Hepatic stellate cell (primary cell): ENCODE measurements around the gene EGLN1.

Experiments
- DNase-seq: peaks from one replicate; pipeline ENCODE4 v3.0.0; 2011; ENCODE audit warnings: low spot score

Gene EGLN1

DNA sequence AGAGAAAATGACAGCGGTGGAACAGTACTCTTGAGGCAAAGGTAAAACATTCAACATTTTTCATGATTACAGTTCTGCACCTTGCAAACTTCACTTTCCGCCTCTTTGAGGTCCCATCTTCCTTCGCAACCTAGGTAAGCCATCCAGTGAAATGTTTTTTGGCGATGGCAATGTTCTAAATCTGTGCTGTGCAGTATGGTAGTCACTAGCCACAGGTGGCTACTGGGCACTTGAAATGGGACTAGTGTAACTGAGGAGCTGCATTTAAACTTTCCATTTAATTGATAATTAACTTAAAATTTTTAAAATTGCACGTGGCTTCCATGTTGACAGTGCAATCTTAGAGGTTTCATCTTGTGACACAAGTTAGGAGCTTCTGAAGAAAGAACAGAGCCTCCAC lies 97.4 kb downstream of the EGLN1 start:
- DNase-seq = no peak

DNA sequence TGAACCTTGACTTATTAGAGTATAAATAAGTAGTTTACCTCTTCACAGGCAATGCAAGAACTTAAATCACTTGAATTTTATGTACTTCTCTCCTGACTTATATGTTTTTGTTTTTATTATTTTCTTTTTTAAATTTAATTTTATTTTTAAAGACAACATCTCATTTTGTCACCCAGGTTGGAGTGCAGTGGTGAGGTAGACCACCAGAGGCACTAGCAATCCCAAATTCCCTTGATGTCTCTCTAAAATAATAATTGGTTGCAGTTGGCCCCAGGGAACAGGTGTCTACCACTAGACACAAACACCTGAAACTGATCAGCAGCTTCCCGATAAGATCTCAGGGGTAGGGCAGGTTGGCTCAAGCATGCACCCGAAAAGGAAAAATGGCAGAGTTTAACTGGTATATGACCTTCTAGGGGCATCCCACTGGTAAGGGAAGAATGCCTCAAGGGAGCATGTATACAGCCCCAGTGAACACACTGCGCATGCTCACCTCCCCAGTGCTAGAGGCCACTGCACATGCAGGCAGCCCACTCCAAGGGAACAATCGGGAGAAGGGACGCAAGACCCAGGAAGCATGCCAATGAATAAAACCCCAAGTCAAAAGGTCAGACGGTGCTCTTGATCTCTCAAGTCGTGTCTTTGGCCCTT lies 99.1 kb downstream of the EGLN1 start:
- DNase-seq = no peak

DNA sequence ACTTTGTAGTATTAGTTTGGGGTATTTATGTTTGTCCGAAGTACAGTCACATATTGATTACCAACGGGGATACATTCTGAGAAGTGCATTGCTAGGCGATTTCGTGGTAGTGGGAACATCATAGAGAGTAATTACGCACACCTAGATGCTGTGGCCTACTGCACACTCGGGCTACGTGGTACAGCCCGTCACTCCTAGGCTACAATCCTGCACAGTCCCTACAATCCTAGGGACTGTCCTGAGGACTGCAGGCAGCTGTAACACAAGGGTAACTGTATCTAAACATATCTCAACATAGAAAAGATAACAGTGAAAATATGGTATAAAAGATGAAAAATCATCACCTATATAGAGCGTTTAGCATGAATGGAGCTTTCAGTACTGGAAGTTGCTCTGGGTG lies 103.0 kb downstream of the EGLN1 start:
- no peak for DNase-seq

DNA sequence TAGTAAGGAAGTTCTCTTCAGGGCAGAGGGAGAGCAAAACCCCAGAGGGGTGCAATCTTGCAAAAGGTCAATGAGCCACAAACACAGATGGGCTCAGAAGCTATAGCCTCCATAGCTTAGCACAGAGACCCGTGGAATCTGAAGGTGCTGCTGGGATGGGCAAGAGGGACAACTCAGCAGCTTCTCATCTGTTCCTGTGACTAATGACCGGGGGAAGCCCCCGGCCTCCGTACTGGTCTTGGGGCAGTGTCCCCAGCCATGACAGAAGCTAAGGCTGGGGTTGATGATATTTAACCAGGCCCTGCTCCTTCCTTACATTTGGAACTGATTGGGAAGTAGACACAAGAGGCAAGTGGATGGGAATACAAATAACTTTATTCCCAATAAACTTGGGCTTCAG lies 103.5 kb downstream of the EGLN1 start:
- no peak for DNase-seq

DNA sequence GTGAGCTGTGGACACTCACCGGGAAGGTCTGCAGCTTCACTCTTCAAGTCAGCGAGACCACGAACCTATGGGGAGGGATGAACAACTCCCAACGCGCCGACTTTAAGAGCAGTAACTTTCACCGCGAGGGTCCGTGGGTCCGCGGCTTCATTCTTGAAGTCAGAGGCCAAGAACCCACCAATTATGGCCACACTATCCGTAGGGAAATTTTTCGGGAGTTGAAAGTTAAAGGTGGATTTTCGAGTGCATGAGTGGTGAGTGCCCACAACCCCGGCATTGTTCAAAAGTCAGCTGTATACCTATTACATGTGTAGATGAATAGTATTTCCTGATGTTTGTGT lies 104.1 kb downstream of the EGLN1 start:
- DNase-seq = no peak

DNA sequence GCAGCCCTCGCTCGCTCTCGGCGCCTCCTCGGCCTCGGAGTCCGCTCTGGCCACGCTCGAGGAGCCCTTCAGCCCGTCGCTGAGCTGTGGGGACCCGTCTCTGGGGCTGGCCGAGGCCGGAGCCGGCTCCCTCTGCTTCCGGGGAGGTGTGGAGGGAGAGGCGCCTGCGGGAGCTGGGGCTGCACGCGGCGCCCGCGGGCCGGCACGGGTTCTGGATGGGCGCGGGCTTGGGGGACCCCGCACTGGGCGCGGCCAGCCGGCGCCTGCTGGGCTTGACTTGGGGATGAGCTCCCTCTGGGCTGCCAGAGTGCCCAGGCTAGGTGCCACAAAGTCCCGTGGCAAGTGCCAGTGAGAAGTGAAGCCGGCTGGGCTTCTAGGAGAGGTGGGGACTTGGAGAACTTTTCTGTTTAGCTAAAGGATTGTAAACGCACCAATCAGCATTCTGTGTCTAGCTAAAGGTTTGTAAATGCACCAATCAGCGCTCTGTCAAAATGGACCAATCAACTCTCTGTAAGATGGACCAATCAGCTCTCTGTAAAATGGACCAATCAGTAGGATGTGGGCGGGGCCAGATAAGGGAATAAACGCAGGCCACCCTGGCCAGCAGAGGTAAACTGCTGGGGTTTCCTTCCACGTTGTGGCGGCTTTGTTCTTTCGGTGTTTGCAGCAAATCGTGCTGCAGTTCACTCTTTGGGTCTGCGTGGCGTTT lies 104.6 kb downstream of the EGLN1 start:
- DNase-seq = no peak

DNA sequence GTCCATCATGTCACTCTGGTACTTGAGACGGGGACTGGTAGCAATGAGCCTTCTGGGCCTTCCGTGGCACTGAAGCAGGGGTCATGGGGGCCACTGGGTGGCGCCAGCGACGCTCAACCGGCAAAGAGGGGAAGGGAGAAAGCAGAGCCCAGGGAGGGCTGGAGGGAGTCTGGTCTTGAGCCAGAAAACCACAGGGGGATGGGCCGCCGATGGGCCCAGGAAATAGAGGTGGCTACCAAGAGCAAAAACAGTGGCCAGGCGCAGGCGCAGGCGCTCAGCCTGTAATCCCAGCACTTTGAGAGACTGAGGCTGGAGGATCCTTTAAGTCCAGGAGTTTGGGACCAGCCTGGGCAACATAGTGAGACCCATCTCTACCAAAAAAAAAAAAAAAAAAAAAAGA lies 106.2 kb downstream of the EGLN1 start:
- no peak for DNase-seq
